Left lung (tissue), 10 donors: Measurements from ENCODE around the gene PDE6D. TPM values are rescaled to one million over a fixed set of nuclear protein-coding genes. Genes with fewer than 3 reads are reported as not detected.

Experiments used
- ATAC-seq: fragments of 200-7000 bp; cut with Tn5 transposase; one replicate; pipeline ENCODE4 v1.9.1; 2020; ENCODE audit warnings: moderate library complexity
- DNase-seq, 4 donors: peaks; one replicate each; pipeline ENCODE4 v3.0.0-alpha.2; 2013 to 2020
- H3K27ac ChIP-seq, 2 donors: fragments of 200-600 bp; sonication (generic) in 1 of 2; one replicate each; pipeline versions ENCODE4 v1.5.0 to v1.8.0; 2020 to 2021
- H3K27me3 ChIP-seq, 2 donors: fragments of 200-600 bp; sonication (generic) in 1 of 2; one replicate each; pipeline versions ENCODE4 v1.5.0 to v1.8.0; 2020 to 2021
- H3K36me3 ChIP-seq, 2 donors: fragments of 200-600 bp; sonication (generic) in 1 of 2; one replicate each; pipeline versions ENCODE4 v1.5.0 to v1.8.0; 2020 to 2021
- H3K4me1 ChIP-seq, 2 donors: fragments of 200-600 bp; one replicate each; pipeline ENCODE4 v1.8.0; 2021
- H3K4me3 ChIP-seq, 2 donors: fragments of 200-600 bp; sonication (generic) in 1 of 2; one replicate each; pipeline versions ENCODE4 v1.5.0 to v1.8.0; 2020 to 2021; ENCODE audit warnings: mild to moderate bottlenecking in 1 of 2
- H3K9me3 ChIP-seq, 2 donors: fragments of 200-600 bp; sonication (generic) in 1 of 2; one replicate each; pipeline versions ENCODE4 v1.5.0 to v1.8.0; 2020 to 2021
- CTCF ChIP-seq, 2 donors: fragments of 200-600 bp; sonication (generic) in 1 of 2; IDR thresholded peaks; one replicate each; pipeline versions ENCODE4 v1.5.0 to v1.8.0; 2021; ENCODE audit warnings: antibody characterized with exemption in 2 of 2
- intact Hi-C, 2 donors: fragments of 100-400 bp; cut with DNase I; formaldehyde crosslinking; loops; one replicate each; pipeline versions ENCODE4 v1.11.2 to v1.14.2; 2022
- polyA plus RNA-seq, 6 donors: library from polyadenylated mRNA; unstranded; fragments of 120-200 nt; gene quantifications; one replicate each; pipeline ENCODE4 v1.2.1, GENCODE V29; 2013; ENCODE audit not compliant: insufficient read length in 6 of 6
- total RNA-seq, 2 donors: library from RNA; stranded (reverse); fragmentation: NEBNext Ultra II Directional; extraction: Animal tissue kit (Norgen Biotek cat#: 25700); gene quantifications; one replicate each; pipeline ENCODE4 v1.2.1, GENCODE V29; 2021
- donor health status: DM: no; HTN: yes; CAD: no.
- donor health status: DM: no; HTN: no; CAD: no.

The PDE6D gene
- total and polyA plus RNA-seq, 8 donors: 19.7 to 27.9 (median 23.4) TPM

GRCh38 chr2:231780123-231780908, 766 bp downstream of the PDE6D start:
- Histone ChIP-seq H3K36me3 (no peaks in the 10 kb centered on the region), H3K4me3 (peak overlapping the region; percentile 93 to 96), H3K27me3 (no peaks in the 10 kb centered on the region), H3K4me1 (peaks cover 4 to 41% of the 10 kb centered on the region in 2 donors), H3K9me3 (no peaks in the 10 kb centered on the region), H3K27ac (peak overlapping the region in 1 of 2 donors; percentile 85)
- peak in 2 of 4 donors; percentile 21 to 36 for DNase-seq
- intact Hi-C loops: no loop called here
- TF ChIP-seq CTCF (IDR thresholded peaks at IDR 0.05): no peak
- ATAC-seq: no peak

GRCh38 chr2:231769170-231770136, 11.6 kb downstream of the PDE6D start:
- ATAC-seq (no peak), DNase-seq (no peak)
- H3K4me1 ChIP-seq: no peaks in the 10 kb centered on the region
- TF ChIP-seq CTCF (IDR thresholded peaks at IDR 0.05): no peak
- H3K36me3 ChIP-seq: no peaks in the 10 kb centered on the region
- H3K27ac ChIP-seq: no peak overlapping the region
- no peak overlapping the region for H3K4me3 ChIP-seq
- no peaks in the 10 kb centered on the region for H3K27me3 ChIP-seq
- intact Hi-C loops: no loop called here
- no peaks in the 10 kb centered on the region for H3K9me3 ChIP-seq

- no peak overlapping the region for H3K4me3 ChIP-seq
- H3K9me3 ChIP-seq: no peaks in the 10 kb centered on the region
- intact Hi-C loops: no loop called here
- H3K4me1 ChIP-seq: no peaks in the 10 kb centered on the region
- no peaks in the 10 kb centered on the region for H3K27me3 ChIP-seq
- no peak for ATAC-seq
- no peak for DNase-seq
- no peak for TF ChIP-seq CTCF (IDR thresholded peaks at IDR 0.05)
- H3K27ac ChIP-seq: no peak overlapping the region
- no peaks in the 10 kb centered on the region for H3K36me3 ChIP-seq
Measured at GRCh38 chr2:231765496-231765929, 15.6 kb downstream of the PDE6D start.

GRCh38 chr2:231764760-231765159, 16.3 kb downstream of the PDE6D start:
- Histone ChIP-seq H3K36me3 (no peaks in the 10 kb centered on the region), H3K4me1 (no peaks in the 10 kb centered on the region), H3K9me3 (no peaks in the 10 kb centered on the region), H3K27ac (no peak overlapping the region), H3K4me3 (no peak overlapping the region), H3K27me3 (no peaks in the 10 kb centered on the region)
- DNase-seq (no peak), ATAC-seq (no peak)
- intact Hi-C loops: no loop called here
- no peak for TF ChIP-seq CTCF (IDR thresholded peaks at IDR 0.05)

- H3K4me3 ChIP-seq: no peak overlapping the region
- no peak for DNase-seq
- no peaks in the 10 kb centered on the region for H3K27me3 ChIP-seq
- no peak for ATAC-seq
- no peaks in the 10 kb centered on the region for H3K36me3 ChIP-seq
- no peak overlapping the region for H3K27ac ChIP-seq
- no peaks in the 10 kb centered on the region for H3K4me1 ChIP-seq
- intact Hi-C loops: no loop called here
- H3K9me3 ChIP-seq: no peaks in the 10 kb centered on the region
- TF ChIP-seq CTCF (IDR thresholded peaks at IDR 0.05): no peak
Measured at GRCh38 chr2:231764124-231764523, 17.0 kb downstream of the PDE6D start.
